HG03354 (cell line): ENCODE measurements around the gene SERPINE1.
A peak's percentile ranks its signal among the peaks of the same experiment; 100 is the strongest.

Source experiments
- ATAC-seq: cut with Tn5 transposase; IDR thresholded peaks from one replicate; pipeline ENCODE4 v1.9.1; 2021; ENCODE audit warnings: mild to moderate bottlenecking; ENCODE audit not compliant: unreplicated experiment, poor library complexity, severe bottlenecking

The SERPINE1 gene

GRCh38 chr7:101151908-101152651 lies 25.2 kb downstream of the SERPINE1 start:
- ATAC-seq, result no peak

- ATAC-seq, result peak; percentile 84
Measured at GRCh38 chr7:101153969-101154692, 27.2 kb downstream of the SERPINE1 start, which contains the start of gene AP1S1. TSS of gene AP1S1 (plus strand) at chr7:101154476. CDS start at chr7:101154515, 39 bp downstream.

GRCh38 chr7:101154693-101155102 lies 27.8 kb downstream of the SERPINE1 start:
- ATAC-seq, result peak; percentile 35

GRCh38 chr7:101155303-101155702 lies 28.4 kb downstream of the SERPINE1 start:
- no peak for ATAC-seq

GRCh38 chr7:101156277-101156676 lies 29.4 kb downstream of the SERPINE1 start:
- no peak for ATAC-seq

- ATAC-seq, result no peak
Measured at GRCh38 chr7:101156866-101157589, 30.1 kb downstream of the SERPINE1 start.

GRCh38 chr7:101159696-101160674 lies 33.1 kb downstream of the SERPINE1 start:
- no peak for ATAC-seq

- ATAC-seq, result no peak
Measured at GRCh38 chr7:101160910-101161309, 34.0 kb downstream of the SERPINE1 start.

- ATAC-seq, result no peak
Measured at GRCh38 chr7:101161692-101162471, 35.0 kb downstream of the SERPINE1 start.

GRCh38 chr7:101162551-101163278 lies 35.8 kb downstream of the SERPINE1 start:
- no peak for ATAC-seq

GRCh38 chr7:101163279-101164070 lies 36.6 kb downstream of the SERPINE1 start:
- no peak for ATAC-seq

- ATAC-seq, result no peak
Measured at GRCh38 chr7:101164071-101164840, 37.4 kb downstream of the SERPINE1 start.

- ATAC-seq, result peak; percentile 62
Measured at GRCh38 chr7:101165075-101165957, 38.4 kb downstream of the SERPINE1 start, which contains the start of gene VGF. TSS of gene VGF (minus strand) at chr7:101165569. CDS start at chr7:101164843, 726 bp downstream.

GRCh38 chr7:101165958-101166647 lies 39.2 kb downstream of the SERPINE1 start:
- ATAC-seq, result no peak

- ATAC-seq, result no peak
Measured at GRCh38 chr7:101166648-101166908, 39.7 kb downstream of the SERPINE1 start.
